ENCODE results near the gene WDR73. TPM values are rescaled to one million over a fixed set of nuclear protein-coding genes. Genes with fewer than 3 reads are reported as not detected.

The WDR73 gene
- 18.9 TPM for total RNA-seq (2013)
- polyA plus RNA-seq, result 10 to 100 TPM; 12.1 to 19.9 (median 14.3) TPM
- 11.6 and 13.0 TPM in 2 replicates for polyA minus RNA-seq
- 5.9 to 17.1 (median 10.8) reads per million in 11 experiments for total RNA-seq

- peaks cover 39% of the 10 kb centered on the region for H3K4me1 Mint-ChIP-seq
These were observed at the start of gene WDR73 for GRCh38 chr15:84653910-84654688. Gene WDR73, minus strand, starts transcription at chr15:84654283. Its CDS starts 9 bp downstream, at chr15:84654274.

More at GRCh38 chr15:84653910-84654688, at the start of gene WDR73:
- H2AFZ ChIP-seq (ENCODE audit: insufficient read depth, low read depth, low read length, poor library complexity, severe bottlenecking), result peak within 1 kb of the TSS; percentile 90
- TF ChIP-seq CTCF (IDR thresholded peaks at IDR 0.05), result no peak
- H4K20me1 ChIP-seq (ENCODE audit: insufficient read depth, low read length), result peaks cover 5% of the 10 kb centered on the region
- WGBS (ENCODE audit: insufficient coverage), result 0% methylated on average over 48 of the region's 49 CpGs
- peak within 1 kb of the TSS; percentile 74 for H3K9ac ChIP-seq (ENCODE audit: insufficient read depth, low read length, poor library complexity, severe bottlenecking)
- intact Hi-C loops (cut with micrococcal nuclease), result loop anchor here in 1 of 2 donors (2.0 to 10.0 kb wide), 3 partner anchors 23 to 61 kb away; partner anchors contain the start of genes SEC11A and ZSCAN2
- H3K27me3 ChIP-seq (ENCODE audit: control insufficient read depth in 2 of 2, insufficient read depth in 2 of 2, low read length in 2 of 2), result no peaks in the 10 kb centered on the region
- Mint-ChIP-seq H3K9me3 (peaks cover 0 to 1% (median 0%) of the 10 kb centered on the region in 7 donors), H3K27ac (peak within 1 kb of the TSS; percentile 93 to 98 (median 97)), H3K27me3 (ENCODE audit: low read depth in 3 of 3) (peaks cover 0 to 8% (median 6%) of the 10 kb centered on the region in 3 donors), H3K36me3 (peaks cover 21 to 36% of the 10 kb centered on the region in 2 donors), H3K4me3 (peak within 1 kb of the TSS; percentile 98 to 99)
- H3K36me3 ChIP-seq (replicated peaks in 1 of 2; ENCODE audit: control insufficient read depth in 1 of 2, insufficient read depth in 2 of 2, low read length in 2 of 2), result peaks cover 11 to 37% of the 10 kb centered on the region in 2 donors
- no peaks in the 10 kb centered on the region for H3K9me3 ChIP-seq (replicated peaks in 1 of 2; ENCODE audit: control insufficient read depth in 1 of 2, insufficient read depth in 1 of 2, low read length in 2 of 2)
- H3K27ac ChIP-seq (ENCODE audit: low read depth in 1 of 2, low read length in 2 of 2), result peak within 1 kb of the TSS; percentile 69 to 88
- H3K79me2 ChIP-seq (ENCODE audit: insufficient read depth, low read length), result peaks cover 12% of the 10 kb centered on the region
- H3K4me2 ChIP-seq (replicated peaks; ENCODE audit: extremely low read depth, low read length, poor library complexity, severe bottlenecking), result peak within 1 kb of the TSS; percentile 87
- peaks cover 31 to 38% of the 10 kb centered on the region in 2 donors for H3K4me1 ChIP-seq (ENCODE audit: control insufficient read depth in 1 of 2, insufficient read depth in 2 of 2, low read length in 2 of 2)
- peak; percentile 90 to 93 (median 91) for DNase-seq
- peak within 1 kb of the TSS; percentile 69 to 94 (median 83) for H3K4me3 ChIP-seq (replicated peaks in 1 of 3; ENCODE audit: low read depth in 2 of 3, low read length in 3 of 3)

Data from CD14-positive monocyte (primary cell).